ENCODE results near the gene BEGAIN. TPM values are rescaled to one million over a fixed set of nuclear protein-coding genes. Genes with fewer than 3 reads are reported as not detected.

BEGAIN gene
- total RNA-seq, 1 experiment from 2014 or later = 7.0 TPM

- peaks cover 25% of the 10 kb centered on the region for H3K27me3 Mint-ChIP-seq (ENCODE audit: insufficient read depth, unreplicated experiment)
Measured at GRCh38 chr14:100591453-100592371, 4.5 kb upstream of the BEGAIN start.

GRCh38 chr14:100590726-100591452 lies 3.7 kb upstream of the BEGAIN start:
- intact Hi-C loops (cut with micrococcal nuclease) = no loop called here
- Mint-ChIP-seq H3K27me3 (ENCODE audit: insufficient read depth, unreplicated experiment) (peaks cover 24% of the 10 kb centered on the region), H3K36me3 (ENCODE audit: insufficient read depth, unreplicated experiment) (no peaks in the 10 kb centered on the region), H3K4me3 (ENCODE audit: unreplicated experiment) (no peak overlapping the region), H3K9me3 (ENCODE audit: unreplicated experiment) (no peaks in the 10 kb centered on the region), H3K27ac (ENCODE audit: low read depth, unreplicated experiment) (no peak overlapping the region), H3K4me1 (ENCODE audit: insufficient read depth, unreplicated experiment) (no peaks in the 10 kb centered on the region)
- no TSS peak for BruUV-seq (replicated peaks)
- ChIA-PET CTCF (interaction anchor here (0.6 kb wide), 1 partner anchor 483 kb away, joined by 3 read pairs; no protein-coding TSS in a partner anchor), POLR2A (no interaction called here)
- no peak for DNase-seq (ENCODE audit: unreplicated experiment)
- TF ChIP-seq CTCF (IDR thresholded peaks at IDR 0.05; ENCODE audit: unreplicated experiment) = no peak

More at GRCh38 chr14:100591453-100592371, 4.5 kb upstream of the BEGAIN start:
- Mint-ChIP-seq H3K4me3 (ENCODE audit: unreplicated experiment) (no peak overlapping the region), H3K27ac (ENCODE audit: low read depth, unreplicated experiment) (no peak overlapping the region), H3K4me1 (ENCODE audit: insufficient read depth, unreplicated experiment) (no peaks in the 10 kb centered on the region), H3K9me3 (ENCODE audit: unreplicated experiment) (no peaks in the 10 kb centered on the region), H3K36me3 (ENCODE audit: insufficient read depth, unreplicated experiment) (no peaks in the 10 kb centered on the region)
- TF ChIP-seq CTCF (IDR thresholded peaks at IDR 0.05; ENCODE audit: unreplicated experiment) = no peak
- CTCF ChIA-PET = interaction anchor here (0.6 kb wide), 1 partner anchor 484 kb away, joined by 3 read pairs; no protein-coding TSS in a partner anchor
- DNase-seq (ENCODE audit: unreplicated experiment) = no peak
- no TSS peak for BruUV-seq (replicated peaks)
- intact Hi-C loops (cut with micrococcal nuclease) = no loop called here
- POLR2A ChIA-PET = interaction anchor here (0.7 kb wide), 1 partner anchor 11 kb away, joined by 3 read pairs; no protein-coding TSS in a partner anchor

- Mint-ChIP-seq H3K27ac (ENCODE audit: low read depth, unreplicated experiment) (no peak overlapping the region), H3K4me1 (ENCODE audit: insufficient read depth, unreplicated experiment) (no peaks in the 10 kb centered on the region), H3K27me3 (ENCODE audit: insufficient read depth, unreplicated experiment) (peaks cover 14% of the 10 kb centered on the region), H3K4me3 (ENCODE audit: unreplicated experiment) (no peak overlapping the region), H3K9me3 (ENCODE audit: unreplicated experiment) (no peaks in the 10 kb centered on the region), H3K36me3 (ENCODE audit: insufficient read depth, unreplicated experiment) (peaks cover 3% of the 10 kb centered on the region)
- ChIA-PET CTCF (interaction anchor here (0.7 to 1.5 kb wide), 2 partner anchors 12 to 55 kb away, joined by 3 read pairs; no protein-coding TSS in a partner anchor), POLR2A (interaction anchor here (0.6 kb wide), 1 partner anchor 8 kb away, joined by 3 read pairs; no protein-coding TSS in a partner anchor)
- BruUV-seq (replicated peaks) = no TSS peak
- no peak for TF ChIP-seq CTCF (IDR thresholded peaks at IDR 0.05; ENCODE audit: unreplicated experiment)
- intact Hi-C loops (cut with micrococcal nuclease) = no loop called here
- no peak for DNase-seq (ENCODE audit: unreplicated experiment)
Measured at GRCh38 chr14:100589760-100590469, 2.7 kb upstream of the BEGAIN start.
